ENCODE data around the gene KRTAP19-7. TPM values are rescaled to one million over a fixed set of nuclear protein-coding genes. Genes with fewer than 3 reads are reported as not detected.

KRTAP19-7 gene
- total and polyA plus RNA-seq, 2 of the 8 experiments (the other 6 are each of a cell fraction or from before 2014, with no cell fraction given), result not detected

GRCh38 chr21:30582870-30583269 lies 21.8 kb upstream of the KRTAP19-7 start:
- H2AFZ ChIP-seq (ENCODE audit: low read length), result no peak overlapping the region
- H3K4me3 ChIP-seq (ENCODE audit: extremely low read depth in 1 of 4, insufficient read depth in 2 of 4, low read depth in 3 of 4, low read length in 4 of 4), result no peak overlapping the region
- no peak overlapping the region for H4K8ac ChIP-seq (ENCODE audit: extremely low read depth, insufficient read depth, low read length)
- H4K20me1 ChIP-seq (replicated peaks in 1 of 2; ENCODE audit: control insufficient read depth in 1 of 2, insufficient read depth in 2 of 2, low read length in 2 of 2), result no peaks in the 10 kb centered on the region
- no peaks in the 10 kb centered on the region for H3K79me1 ChIP-seq (ENCODE audit: low read depth, low read length)
- no peaks in the 10 kb centered on the region for H3K36me3 ChIP-seq (ENCODE audit: control insufficient read depth in 2 of 4, insufficient read depth in 4 of 4, low read length in 3 of 4)
- H3K9me3 ChIP-seq (ENCODE audit: insufficient read depth in 2 of 2, low read depth in 1 of 2, low read length in 1 of 2), result no peaks in the 10 kb centered on the region
- no peak overlapping the region for H2BK12ac ChIP-seq (ENCODE audit: low read depth, low read length)
- no peak overlapping the region for H2BK120ac ChIP-seq (replicated peaks; ENCODE audit: low read depth, low read length)
- 100% methylated on average over 1 of the region's 1 CpG; no CpG with 5 or more reads in 1 of the 2 experiments for WGBS, 2 experiments (ENCODE audit: extremely low coverage in 1 of 2, insufficient coverage in 1 of 2, insufficient read length in 1 of 2, insufficient replicate concordance in 2 of 2, low coverage in 1 of 2, low lambda C conversion rate in 2 of 2, missing lambda C conversion rate in 1 of 2)
- H3K14ac ChIP-seq (ENCODE audit: insufficient read length), result no peak overlapping the region
- H4K5ac ChIP-seq (ENCODE audit: insufficient read length, low read depth, low read length), result no peak overlapping the region
- no peak for DNase-seq (ENCODE audit: low read depth in 1 of 2, low spot score in 2 of 2)
- H3K23me2 ChIP-seq (ENCODE audit: low read depth, low read length), result no peaks in the 10 kb centered on the region
- H4K91ac ChIP-seq (replicated peaks; ENCODE audit: insufficient read length, low read length), result no peak overlapping the region
- no peak overlapping the region for H2BK20ac ChIP-seq (ENCODE audit: low read length)
- H3K79me2 ChIP-seq (ENCODE audit: control insufficient read depth in 1 of 2, insufficient read depth in 2 of 2, low read length in 2 of 2), result no peaks in the 10 kb centered on the region
- H3K4ac ChIP-seq (replicated peaks; ENCODE audit: insufficient read length, low read depth, low read length), result no peak overlapping the region
- H3K4me1 ChIP-seq (replicated peaks in 1 of 4; ENCODE audit: control insufficient read depth in 3 of 4, insufficient read depth in 4 of 4, low read length in 3 of 4), result no peaks in the 10 kb centered on the region
- no peak overlapping the region for H2BK5ac ChIP-seq (ENCODE audit: low read depth, low read length)
- FAIRE-seq, result no peak
- TF ChIP-seq POLR2A (IDR thresholded peaks at IDR 0.05; ENCODE audit: control extremely low read depth in 1 of 2, low read depth in 2 of 2, low read length in 2 of 2), result no peak
- TF ChIP-seq SUZ12 (IDR thresholded peaks at IDR 0.05; ENCODE audit: low read length), result no peak
- no peak for TF ChIP-seq SAP30 (IDR thresholded peaks at IDR 0.05; ENCODE audit: insufficient read depth, insufficient replicate concordance, low read length)
- TF ChIP-seq POLR2AphosphoS5 (IDR thresholded peaks at IDR 0.05; ENCODE audit: low read depth, low read length), result no peak
- TF ChIP-seq PHF8 (conservative IDR thresholded peaks at IDR 0.05; ENCODE audit: low read depth, low read length), result no peak
- TF ChIP-seq SP4 (IDR thresholded peaks at IDR 0.05; ENCODE audit: low read length), result no peak
- TF ChIP-seq HDAC6 (IDR thresholded peaks at IDR 0.05; ENCODE audit: low read depth, low read length), result no peak
- TF ChIP-seq CHD1 (IDR thresholded peaks at IDR 0.05; ENCODE audit: low read depth, low read length), result no peak
- no peak for TF ChIP-seq KDM1A (IDR thresholded peaks at IDR 0.05; ENCODE audit: borderline replicate concordance, low read length)
- TF ChIP-seq BACH1 (IDR thresholded peaks at IDR 0.05; ENCODE audit: low read length), result no peak
- no peak for TF ChIP-seq BCL11A (IDR thresholded peaks at IDR 0.05; ENCODE audit: low read depth in 2 of 2, low read length in 2 of 2)
- TF ChIP-seq RAD21 (IDR thresholded peaks at IDR 0.05 in 1 of 2, conservative IDR thresholded peaks at IDR 0.05 in 1 of 2; ENCODE audit: low read depth in 2 of 2, low read length in 2 of 2), result no peak
- TF ChIP-seq CBX8 (IDR thresholded peaks at IDR 0.05; ENCODE audit: borderline replicate concordance, low read depth, low read length), result no peak
- H3K27ac ChIP-seq (ENCODE audit: low read depth, low read length), result no peak overlapping the region
- POLR2A ChIA-PET (ENCODE audit: partially characterized antibody), result no interaction called here
- no peak overlapping the region for H3K9ac ChIP-seq (replicated peaks in 1 of 4; ENCODE audit: extremely low read depth in 1 of 4, low read depth in 3 of 4, low read length in 3 of 4)
- H3K23ac ChIP-seq (ENCODE audit: insufficient read length), result no peak overlapping the region
- no peak overlapping the region for H2BK15ac ChIP-seq (ENCODE audit: low read length)
- CTCF ChIA-PET (ENCODE audit: partially characterized antibody), result no interaction called here
- H3K27me3 ChIP-seq (replicated peaks in 1 of 4; ENCODE audit: control insufficient read depth in 3 of 4, extremely low read depth in 1 of 4, insufficient read depth in 3 of 4, low read length in 3 of 4), result no peaks in the 10 kb centered on the region
- no peak overlapping the region for H2AK5ac ChIP-seq (ENCODE audit: low read depth, low read length)
- H3K18ac ChIP-seq (ENCODE audit: extremely low read depth, low read length), result no peak overlapping the region
- no peak overlapping the region for H3K4me2 ChIP-seq (ENCODE audit: insufficient read depth in 1 of 2, low read depth in 2 of 2, low read length in 2 of 2)
- no peak overlapping the region for H3K56ac ChIP-seq (replicated peaks; ENCODE audit: insufficient read length, low read depth, low read length)
